ENCODE data around the gene ACADM. TPM values are rescaled to one million over a fixed set of nuclear protein-coding genes. Genes with fewer than 3 reads are reported as not detected.
"Not testable (repeated sequence)": the region's sequence is repeated elsewhere in the genome, so short reads cannot be mapped to it uniquely, and the experiment has no call there.

Gene ACADM
- total RNA-seq, 8 experiments from 2014 or later, result 50.8 to 90.6 (median 65.0) TPM

GRCh38 chr1:75786901-75787493, 62.5 kb downstream of the ACADM start:
- no peak overlapping the region for H3K27ac ChIP-seq
- no peak for ATAC-seq (replicated peaks in 6 of 8)
- 0 to 7% (median 0%) methylated on average over 4 to 10 of the region's 10 CpGs for WGBS, 10 experiments
- in situ Hi-C loops (cut with MboI; ENCODE audit: low pct_unique_long_range_greater_than_20kb in 2 of 9, low sequenced_read_pairs in 9 of 9, unreplicated experiment in 9 of 9), result no loop called here
- peaks cover 18 to 45% of the 10 kb centered on the region in 2 donors for H3K4me1 ChIP-seq (replicated peaks in 1 of 2)
- peak overlapping the region; percentile 48 to 74 (median 60) for H3K4me3 ChIP-seq

DNA sequence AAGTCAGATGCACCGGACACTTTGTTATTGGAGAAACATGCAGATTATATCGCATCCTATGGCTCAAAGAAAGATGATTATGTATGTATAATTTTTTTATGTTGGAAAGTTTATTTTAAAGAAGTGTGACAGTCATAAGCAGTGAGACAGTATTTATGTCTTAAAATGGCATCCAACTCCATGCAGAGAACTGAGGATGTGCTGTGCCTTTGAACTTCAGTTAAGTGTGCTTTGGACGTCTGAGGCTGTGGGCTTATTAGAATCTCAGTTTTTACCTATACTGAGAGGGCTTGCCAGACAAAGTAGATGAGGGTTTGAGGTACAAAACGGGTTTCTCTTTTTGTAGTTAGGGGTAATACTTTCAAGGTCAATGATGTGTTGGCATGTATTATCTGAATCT, 63.0 kb downstream of the ACADM start:
- H3K4me1 ChIP-seq (replicated peaks in 1 of 2), result peaks cover 18 to 45% of the 10 kb centered on the region in 2 donors
- H3K27ac ChIP-seq, result no peak overlapping the region
- in situ Hi-C loops (cut with MboI; ENCODE audit: low pct_unique_long_range_greater_than_20kb in 2 of 9, low sequenced_read_pairs in 9 of 9, unreplicated experiment in 9 of 9), result no loop called here
- H3K4me3 ChIP-seq, result peak overlapping the region; percentile 48 to 74 (median 60)
- no peak for ATAC-seq (replicated peaks in 6 of 8)
- 0 to 7% (median 3%) methylated on average over 2 to 4 of the region's 4 CpGs; no CpG with 5 or more reads in 2 of the 10 experiments for WGBS, 10 experiments

GRCh38 chr1:75789988-75790387, 65.5 kb downstream of the ACADM start:
- no peak overlapping the region for H3K4me3 ChIP-seq
- no peak overlapping the region for H3K27ac ChIP-seq
- no peak for ATAC-seq (replicated peaks in 6 of 8)
- peaks cover 18 to 48% of the 10 kb centered on the region in 2 donors for H3K4me1 ChIP-seq (replicated peaks in 1 of 2)
- in situ Hi-C loops (cut with MboI; ENCODE audit: low pct_unique_long_range_greater_than_20kb in 2 of 9, low sequenced_read_pairs in 9 of 9, unreplicated experiment in 9 of 9), result no loop called here

GRCh38 chr1:75791022-75791421, 66.5 kb downstream of the ACADM start:
- ATAC-seq (replicated peaks in 6 of 8), result no peak

GRCh38 chr1:75792091-75792490, 67.6 kb downstream of the ACADM start:
- 77 to 100% (median 89%) methylated on average over 1 to 3 of the region's 3 CpGs for WGBS, 10 experiments
- ATAC-seq (replicated peaks in 6 of 8), result no peak
- Histone ChIP-seq H3K27ac (no peak overlapping the region), H3K4me1 (replicated peaks in 1 of 2) (peaks cover 11 to 42% of the 10 kb centered on the region in 2 donors), H3K4me3 (no peak overlapping the region)
- in situ Hi-C loops (cut with MboI; ENCODE audit: low pct_unique_long_range_greater_than_20kb in 2 of 9, low sequenced_read_pairs in 9 of 9, unreplicated experiment in 9 of 9), result no loop called here

More at GRCh38 chr1:75791022-75791421, 66.5 kb downstream of the ACADM start:
- in situ Hi-C loops (cut with MboI; ENCODE audit: low pct_unique_long_range_greater_than_20kb in 2 of 9, low sequenced_read_pairs in 9 of 9, unreplicated experiment in 9 of 9), result no loop called here
- Histone ChIP-seq H3K27ac (no peak overlapping the region), H3K4me1 (replicated peaks in 1 of 2) (peaks cover 11 to 42% of the 10 kb centered on the region in 2 donors), H3K4me3 (no peak overlapping the region)
- WGBS, 10 experiments, result 57 to 100% (median 100%) methylated on average over 1 of the region's 1 CpG; no CpG with 5 or more reads in 3 of the 10 experiments

DNA sequence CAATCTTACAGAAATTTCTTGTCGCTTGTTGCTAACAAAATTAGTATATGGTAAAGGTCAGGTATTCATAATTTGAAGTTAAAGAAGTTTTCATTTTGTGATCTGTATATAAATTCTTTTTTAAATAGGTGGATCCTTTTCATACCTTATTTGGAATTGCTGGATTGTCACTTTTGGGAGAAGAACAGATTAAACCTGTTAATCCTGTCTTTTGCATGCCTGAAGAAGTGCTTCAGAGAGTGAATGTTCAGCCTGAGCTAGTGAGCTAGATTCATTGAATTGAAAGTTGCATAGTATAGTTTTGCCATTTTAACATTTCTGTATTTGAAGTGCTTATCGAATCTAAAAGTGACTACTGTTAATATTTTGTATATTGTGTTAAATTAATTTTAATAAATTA, 69.9 kb downstream of the ACADM start:
- Histone ChIP-seq H3K4me3 (no peak overlapping the region), H3K4me1 (replicated peaks in 1 of 2) (peaks cover 4 to 19% of the 10 kb centered on the region in 2 donors), H3K27ac (no peak overlapping the region)
- in situ Hi-C loops (cut with MboI; ENCODE audit: low pct_unique_long_range_greater_than_20kb in 2 of 9, low sequenced_read_pairs in 9 of 9, unreplicated experiment in 9 of 9), result no loop called here
- ATAC-seq (replicated peaks in 6 of 8), result no peak
- 90 to 100% (median 100%) methylated on average over 1 to 2 of the region's 2 CpGs; no CpG with 5 or more reads in 1 of the 10 experiments for WGBS, 10 experiments

- in situ Hi-C loops (cut with MboI; ENCODE audit: low pct_unique_long_range_greater_than_20kb in 2 of 9, low sequenced_read_pairs in 9 of 9, unreplicated experiment in 9 of 9), result no loop called here
- Histone ChIP-seq H3K27ac (no peak overlapping the region), H3K4me1 (replicated peaks in 1 of 2) (peaks cover 3 to 10% of the 10 kb centered on the region in 2 donors), H3K4me3 (no peak overlapping the region)
- 90 to 100% (median 100%) methylated on average over 1 to 4 of the region's 4 CpGs; no CpG with 5 or more reads in 2 of the 10 experiments for WGBS, 10 experiments
- ATAC-seq (replicated peaks in 6 of 8), result no peak
Measured at GRCh38 chr1:75795703-75796193, 71.2 kb downstream of the ACADM start.

- Histone ChIP-seq H3K27ac (no peak within 1 kb of the TSS), H3K4me1 (replicated peaks in 1 of 2) (peaks cover 0 to 2% of the 10 kb centered on the region in 2 donors), H3K4me3 (no peak within 1 kb of the TSS)
- 68 to 100% (median 93%) methylated on average over 1 to 18 of the region's 34 CpGs; no CpG with 5 or more reads in 3 of the 10 experiments for WGBS, 10 experiments
- ATAC-seq (replicated peaks in 6 of 8), result peak; percentile 7 to 43 (median 20)
- in situ Hi-C loops (cut with MboI; ENCODE audit: low pct_unique_long_range_greater_than_20kb in 2 of 9, low sequenced_read_pairs in 9 of 9, unreplicated experiment in 9 of 9), result no loop called here
Measured at GRCh38 chr1:75796376-75797272, 72.1 kb downstream of the ACADM start, which contains the start of gene MSH4. MSH4 (plus strand) TSS chr1:75796882; CDS start chr1:75796986, 104 bp downstream.

- Histone ChIP-seq H3K4me3 (no peak overlapping the region), H3K4me1 (replicated peaks in 1 of 2) (peaks cover 0 to 2% of the 10 kb centered on the region in 2 donors), H3K27ac (no peak overlapping the region)
- peak in 2 of 8 experiments; percentile 11 to 26 for ATAC-seq (replicated peaks in 6 of 8)
- WGBS, 10 experiments, result 87 to 100% (median 96%) methylated on average over 1 to 5 of the region's 6 CpGs; no CpG with 5 or more reads in 5 of the 10 experiments
- in situ Hi-C loops (cut with MboI; ENCODE audit: low pct_unique_long_range_greater_than_20kb in 2 of 9, low sequenced_read_pairs in 9 of 9, unreplicated experiment in 9 of 9), result no loop called here
Measured at GRCh38 chr1:75797273-75797588, 72.7 kb downstream of the ACADM start.

- Histone ChIP-seq H3K4me1 (replicated peaks in 1 of 2) (peaks cover 0 to 2% of the 10 kb centered on the region in 2 donors), H3K4me3 (no peak overlapping the region), H3K27ac (no peak overlapping the region)
- ATAC-seq (replicated peaks in 6 of 8), result peak in 2 of 8 experiments; percentile 8 to 13
- in situ Hi-C loops (cut with MboI; ENCODE audit: low pct_unique_long_range_greater_than_20kb in 2 of 9, low sequenced_read_pairs in 9 of 9, unreplicated experiment in 9 of 9), result no loop called here
- 85 to 100% (median 92%) methylated on average over 2 to 13 of the region's 13 CpGs for WGBS, 10 experiments
Measured at GRCh38 chr1:75797606-75798216, 73.2 kb downstream of the ACADM start.

GRCh38 chr1:75801480-75801879, 77.0 kb downstream of the ACADM start:
- H3K4me3 ChIP-seq; H3K4me1 ChIP-seq (replicated peaks in 1 of 2); in situ Hi-C loops (cut with MboI; ENCODE audit: low pct_unique_long_range_greater_than_20kb in 2 of 9, low sequenced_read_pairs in 9 of 9, unreplicated experiment in 9 of 9); ATAC-seq (replicated peaks in 6 of 8); H3K27ac ChIP-seq: not testable (repeated sequence)
- WGBS, 10 experiments, result 83 to 100% (median 100%) methylated on average over 1 to 2 of the region's 2 CpGs; no CpG with 5 or more reads in 2 of the 10 experiments

- Histone ChIP-seq H3K27ac (no peak overlapping the region), H3K4me3 (no peak overlapping the region), H3K4me1 (replicated peaks in 1 of 2) (no peaks in the 10 kb centered on the region)
- 55 to 88% (median 75%) methylated on average over 2 to 4 of the region's 4 CpGs for WGBS, 10 experiments
- no peak for ATAC-seq (replicated peaks in 6 of 8)
- in situ Hi-C loops (cut with MboI; ENCODE audit: low pct_unique_long_range_greater_than_20kb in 2 of 9, low sequenced_read_pairs in 9 of 9, unreplicated experiment in 9 of 9), result no loop called here
Measured at GRCh38 chr1:75808921-75809320, 84.4 kb downstream of the ACADM start.

- in situ Hi-C loops (cut with MboI; ENCODE audit: low pct_unique_long_range_greater_than_20kb in 2 of 9, low sequenced_read_pairs in 9 of 9, unreplicated experiment in 9 of 9); ATAC-seq (replicated peaks in 6 of 8); H3K4me3 ChIP-seq; H3K27ac ChIP-seq; H3K4me1 ChIP-seq (replicated peaks in 1 of 2): not testable (repeated sequence)
- 40 to 91% (median 80%) methylated on average over 1 to 3 of the region's 3 CpGs; no CpG with 5 or more reads in 1 of the 10 experiments for WGBS, 10 experiments
Measured at GRCh38 chr1:75810113-75810512, 85.6 kb downstream of the ACADM start.

All from motor neuron (in vitro differentiated cells).